ENCODE results near the gene PTBP1.
"Not testable (repeated sequence)": the region's sequence is repeated elsewhere in the genome, so short reads cannot be mapped to it uniquely, and the experiment has no call there.

DNA sequence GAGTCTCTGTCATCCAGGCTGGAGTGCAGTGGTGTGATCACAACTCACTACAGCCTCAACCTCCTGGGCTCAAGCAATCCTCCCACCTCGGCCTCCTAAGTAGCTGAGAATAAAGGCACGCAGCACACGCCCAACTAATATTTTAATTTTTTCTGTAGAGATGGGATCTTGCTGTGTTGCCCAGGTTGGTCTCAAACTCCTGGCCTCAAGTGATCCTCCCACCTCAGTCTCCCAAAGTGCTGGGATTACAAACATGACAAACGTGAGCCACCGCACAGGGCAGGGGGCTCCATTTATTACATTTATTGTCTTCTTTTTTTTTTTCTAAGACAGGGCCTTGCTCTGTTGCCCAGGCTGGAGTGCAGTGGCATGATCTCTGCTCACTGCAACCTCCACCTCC is 23.0 kb downstream of the PTBP1 start:
- TF ChIP-seq, protein P1, sequence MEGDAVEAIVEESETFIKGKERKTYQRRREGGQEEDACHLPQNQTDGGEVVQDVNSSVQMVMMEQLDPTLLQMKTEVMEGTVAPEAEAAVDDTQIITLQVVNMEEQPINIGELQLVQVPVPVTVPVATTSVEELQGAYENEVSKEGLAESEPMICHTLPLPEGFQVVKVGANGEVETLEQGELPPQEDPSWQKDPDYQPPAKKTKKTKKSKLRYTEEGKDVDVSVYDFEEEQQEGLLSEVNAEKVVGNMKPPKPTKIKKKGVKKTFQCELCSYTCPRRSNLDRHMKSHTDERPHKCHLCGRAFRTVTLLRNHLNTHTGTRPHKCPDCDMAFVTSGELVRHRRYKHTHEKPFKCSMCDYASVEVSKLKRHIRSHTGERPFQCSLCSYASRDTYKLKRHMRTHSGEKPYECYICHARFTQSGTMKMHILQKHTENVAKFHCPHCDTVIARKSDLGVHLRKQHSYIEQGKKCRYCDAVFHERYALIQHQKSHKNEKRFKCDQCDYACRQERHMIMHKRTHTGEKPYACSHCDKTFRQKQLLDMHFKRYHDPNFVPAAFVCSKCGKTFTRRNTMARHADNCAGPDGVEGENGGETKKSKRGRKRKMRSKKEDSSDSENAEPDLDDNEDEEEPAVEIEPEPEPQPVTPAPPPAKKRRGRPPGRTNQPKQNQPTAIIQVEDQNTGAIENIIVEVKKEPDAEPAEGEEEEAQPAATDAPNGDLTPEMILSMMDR (IDR thresholded peaks at IDR 0.05), result not testable (repeated sequence)
- TF ChIP-seq EZH2 (IDR thresholded peaks at IDR 0.05; ENCODE audit: borderline replicate concordance, insufficient read depth, low read depth, low read length, poor library complexity, severe bottlenecking), result not testable (repeated sequence)

Measured in B cell (primary cell).